22Rv1 (cell line): ENCODE results near the gene DCLK1.

Source experiments
- ZFX ChIP-seq: fragments of 450-650 bp; IDR thresholded peaks from 2 replicates; pipeline ENCODE4 v1.6.1; 2017; ENCODE audit warnings: antibody characterized with exemption, borderline replicate concordance
- TF ChIP-seq, protein P1 (sequence below): fragments of 450-650 bp; IDR thresholded peaks from 2 replicates; pipeline ENCODE4 v1.5.1; 2017; ENCODE audit warnings: mild to moderate bottlenecking

DNA sequence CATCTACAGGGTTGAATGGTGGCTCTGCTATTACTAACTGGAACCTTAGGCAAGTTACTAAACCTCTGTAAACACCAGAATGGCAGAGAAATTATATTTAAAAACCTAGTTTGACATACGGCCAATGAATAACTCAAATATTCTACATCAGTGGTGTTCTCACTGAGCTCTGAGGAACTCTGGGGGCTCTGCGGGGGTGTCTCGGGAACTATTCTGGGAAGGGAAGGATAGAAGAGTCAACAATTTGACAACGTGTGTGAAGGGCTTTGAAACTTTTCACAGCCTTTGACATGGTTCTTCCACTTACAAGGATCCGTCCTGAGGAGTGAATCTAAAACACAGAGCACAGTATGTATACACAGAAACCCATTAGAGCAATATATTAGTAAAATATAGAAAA is 44.4 kb upstream of the DCLK1 start:
- TF ChIP-seq, protein P1, sequence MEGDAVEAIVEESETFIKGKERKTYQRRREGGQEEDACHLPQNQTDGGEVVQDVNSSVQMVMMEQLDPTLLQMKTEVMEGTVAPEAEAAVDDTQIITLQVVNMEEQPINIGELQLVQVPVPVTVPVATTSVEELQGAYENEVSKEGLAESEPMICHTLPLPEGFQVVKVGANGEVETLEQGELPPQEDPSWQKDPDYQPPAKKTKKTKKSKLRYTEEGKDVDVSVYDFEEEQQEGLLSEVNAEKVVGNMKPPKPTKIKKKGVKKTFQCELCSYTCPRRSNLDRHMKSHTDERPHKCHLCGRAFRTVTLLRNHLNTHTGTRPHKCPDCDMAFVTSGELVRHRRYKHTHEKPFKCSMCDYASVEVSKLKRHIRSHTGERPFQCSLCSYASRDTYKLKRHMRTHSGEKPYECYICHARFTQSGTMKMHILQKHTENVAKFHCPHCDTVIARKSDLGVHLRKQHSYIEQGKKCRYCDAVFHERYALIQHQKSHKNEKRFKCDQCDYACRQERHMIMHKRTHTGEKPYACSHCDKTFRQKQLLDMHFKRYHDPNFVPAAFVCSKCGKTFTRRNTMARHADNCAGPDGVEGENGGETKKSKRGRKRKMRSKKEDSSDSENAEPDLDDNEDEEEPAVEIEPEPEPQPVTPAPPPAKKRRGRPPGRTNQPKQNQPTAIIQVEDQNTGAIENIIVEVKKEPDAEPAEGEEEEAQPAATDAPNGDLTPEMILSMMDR: no peak
- no peak for TF ChIP-seq ZFX
